ENCODE results near the gene PRKAA1.
"Not testable (repeated sequence)": the region's sequence is repeated elsewhere in the genome, so short reads cannot be mapped to it uniquely, and the experiment has no call there.

The PRKAA1 gene

DNA sequence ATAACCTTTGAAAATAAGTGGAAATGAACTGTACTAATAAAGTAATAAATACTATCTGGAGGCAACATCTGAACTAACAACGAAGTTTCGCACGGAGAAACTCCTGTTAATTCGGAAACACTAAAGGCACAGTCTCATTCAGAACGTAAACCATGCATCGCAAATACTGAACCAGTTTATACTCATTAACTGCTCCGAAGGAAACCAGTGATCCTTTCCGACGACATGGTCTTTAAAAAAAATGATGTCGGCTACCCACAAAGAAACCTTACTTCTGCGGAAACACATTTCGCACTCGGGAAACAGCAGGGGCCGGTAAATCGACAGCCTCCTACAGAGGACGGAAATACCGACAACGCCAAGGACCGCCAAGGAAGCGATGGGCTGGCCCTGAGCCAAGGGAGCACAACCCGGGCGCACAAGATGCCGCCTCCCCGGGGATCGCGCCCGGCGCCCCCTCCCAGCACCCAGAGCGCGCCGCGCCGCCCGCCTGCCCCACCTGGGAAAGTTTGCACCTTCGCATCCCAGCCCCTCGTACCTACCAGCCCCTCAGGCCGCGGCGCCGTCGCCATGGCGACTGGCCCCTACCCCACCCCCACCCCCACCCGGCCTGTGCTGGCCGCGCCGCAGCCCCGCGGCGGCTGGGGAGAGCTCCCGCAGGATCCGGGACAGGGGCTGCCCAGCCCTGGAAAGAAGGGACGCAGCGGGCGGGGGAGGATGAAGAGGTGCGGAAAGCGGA is 732 bp downstream of the PRKAA1 start:
- Histone ChIP-seq H3K4me3 (ENCODE audit: low read length, poor library complexity, severe bottlenecking) (peak overlapping the region; percentile 78), H2AFZ (ENCODE audit: low read length) (peak overlapping the region; percentile 93), H3K9me3 (ENCODE audit: insufficient read depth, low read depth, low read length) (no peaks in the 10 kb centered on the region), H3K9me2 (replicated peaks; ENCODE audit: low read depth, low read length) (no peaks in the 10 kb centered on the region), H3K4me1 (ENCODE audit: insufficient read depth, low read length, poor library complexity, severe bottlenecking) (peaks cover 42% of the 10 kb centered on the region), H3F3A (ENCODE audit: low read depth) (0 out of 2 replicates have a peak, but pooled peaks cover 4% of the 10 kb centered on the region), H3K79me2 (ENCODE audit: insufficient read depth, low read length) (peaks cover 46% of the 10 kb centered on the region), H3K4me2 (ENCODE audit: low read depth, low read length, poor library complexity, severe bottlenecking) (peak overlapping the region; percentile 95), H3K27me3 (ENCODE audit: insufficient read depth, low read length, poor library complexity, severe bottlenecking) (no peaks in the 10 kb centered on the region), H3K9ac (ENCODE audit: low read depth, low read length, poor library complexity, severe bottlenecking) (peak overlapping the region; percentile 95), H3K36me3 (ENCODE audit: insufficient read depth, low read length) (no peaks in the 10 kb centered on the region), H4K20me1 (ENCODE audit: insufficient read depth, low read length, poor library complexity, severe bottlenecking) (peaks cover 44% of the 10 kb centered on the region)
- TF ChIP-seq, protein P1, sequence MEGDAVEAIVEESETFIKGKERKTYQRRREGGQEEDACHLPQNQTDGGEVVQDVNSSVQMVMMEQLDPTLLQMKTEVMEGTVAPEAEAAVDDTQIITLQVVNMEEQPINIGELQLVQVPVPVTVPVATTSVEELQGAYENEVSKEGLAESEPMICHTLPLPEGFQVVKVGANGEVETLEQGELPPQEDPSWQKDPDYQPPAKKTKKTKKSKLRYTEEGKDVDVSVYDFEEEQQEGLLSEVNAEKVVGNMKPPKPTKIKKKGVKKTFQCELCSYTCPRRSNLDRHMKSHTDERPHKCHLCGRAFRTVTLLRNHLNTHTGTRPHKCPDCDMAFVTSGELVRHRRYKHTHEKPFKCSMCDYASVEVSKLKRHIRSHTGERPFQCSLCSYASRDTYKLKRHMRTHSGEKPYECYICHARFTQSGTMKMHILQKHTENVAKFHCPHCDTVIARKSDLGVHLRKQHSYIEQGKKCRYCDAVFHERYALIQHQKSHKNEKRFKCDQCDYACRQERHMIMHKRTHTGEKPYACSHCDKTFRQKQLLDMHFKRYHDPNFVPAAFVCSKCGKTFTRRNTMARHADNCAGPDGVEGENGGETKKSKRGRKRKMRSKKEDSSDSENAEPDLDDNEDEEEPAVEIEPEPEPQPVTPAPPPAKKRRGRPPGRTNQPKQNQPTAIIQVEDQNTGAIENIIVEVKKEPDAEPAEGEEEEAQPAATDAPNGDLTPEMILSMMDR (conservative IDR thresholded peaks at IDR 0.05; ENCODE audit: low read length), result no peak
- TF ChIP-seq EZH2phosphoT487 (IDR thresholded peaks at IDR 0.05; ENCODE audit: borderline replicate concordance), result peak; percentile 43; the same call in 1 of the 2 replicates

DNA sequence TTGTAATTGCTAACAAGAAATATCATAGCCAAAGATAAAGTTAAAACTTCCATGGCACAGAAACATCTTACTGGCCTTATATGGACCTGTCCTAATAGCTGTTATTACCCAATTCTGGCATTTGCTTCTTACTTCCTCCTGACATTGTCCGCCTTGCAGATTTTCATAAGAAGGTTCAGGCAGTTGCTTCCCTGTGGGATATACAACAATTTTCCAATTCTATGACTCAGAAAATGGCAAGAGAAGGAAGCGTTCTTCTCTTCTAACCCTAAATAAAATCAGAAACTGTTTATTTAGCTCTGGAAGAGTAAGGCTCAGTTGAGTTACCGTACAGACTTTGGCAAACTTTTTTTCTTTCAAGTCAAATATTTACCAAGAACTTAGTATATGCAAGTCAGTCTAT is 1.7 kb downstream of the PRKAA1 start:
- H3F3A ChIP-seq (ENCODE audit: low read depth), result 0 out of 2 replicates have a peak, but pooled peaks cover 4% of the 10 kb centered on the region
- H3K4me1 ChIP-seq (ENCODE audit: insufficient read depth, low read length, poor library complexity, severe bottlenecking), result peaks cover 51% of the 10 kb centered on the region
- H3K9me2 ChIP-seq (replicated peaks; ENCODE audit: low read depth, low read length), result no peaks in the 10 kb centered on the region
- peaks cover 56% of the 10 kb centered on the region for H3K79me2 ChIP-seq (ENCODE audit: insufficient read depth, low read length)
- no peaks in the 10 kb centered on the region for H3K9me3 ChIP-seq (ENCODE audit: insufficient read depth, low read depth, low read length)
- TF ChIP-seq, protein P1 (conservative IDR thresholded peaks at IDR 0.05; ENCODE audit: low read length), result no peak
- no peak for TF ChIP-seq EZH2phosphoT487 (IDR thresholded peaks at IDR 0.05; ENCODE audit: borderline replicate concordance)
- peak overlapping the region; percentile 78 for H3K4me3 ChIP-seq (ENCODE audit: low read length, poor library complexity, severe bottlenecking)
- no peaks in the 10 kb centered on the region for H3K27me3 ChIP-seq (ENCODE audit: insufficient read depth, low read length, poor library complexity, severe bottlenecking)
- H4K20me1 ChIP-seq (ENCODE audit: insufficient read depth, low read length, poor library complexity, severe bottlenecking), result peaks cover 54% of the 10 kb centered on the region
- H3K36me3 ChIP-seq (ENCODE audit: insufficient read depth, low read length), result no peaks in the 10 kb centered on the region
- H2AFZ ChIP-seq (ENCODE audit: low read length), result no peak overlapping the region
- peak overlapping the region; percentile 95 for H3K9ac ChIP-seq (ENCODE audit: low read depth, low read length, poor library complexity, severe bottlenecking)
- peak overlapping the region; percentile 95 for H3K4me2 ChIP-seq (ENCODE audit: low read depth, low read length, poor library complexity, severe bottlenecking)

DNA sequence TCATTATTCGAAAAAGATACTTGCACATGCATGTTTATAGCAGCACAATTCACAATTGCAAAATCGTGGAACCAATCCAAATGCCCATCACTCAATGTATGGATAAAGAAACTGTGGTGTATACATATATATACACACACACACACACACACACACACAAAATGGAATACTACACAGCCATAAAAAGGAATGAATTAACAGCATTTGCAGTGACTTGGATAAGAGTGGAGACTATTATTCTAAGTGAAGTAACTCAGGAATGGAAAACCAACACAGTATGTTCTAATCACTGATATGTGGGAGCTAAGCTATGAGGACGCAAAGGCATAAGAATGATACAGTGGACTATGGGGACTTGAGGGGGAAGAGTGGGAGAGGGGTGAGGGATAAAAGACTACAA is 3.3 kb downstream of the PRKAA1 start:
- not testable (repeated sequence) for H3F3A ChIP-seq (ENCODE audit: low read depth); H3K27me3 ChIP-seq (ENCODE audit: insufficient read depth, low read length, poor library complexity, severe bottlenecking); H3K36me3 ChIP-seq (ENCODE audit: insufficient read depth, low read length); H3K9me3 ChIP-seq (ENCODE audit: insufficient read depth, low read depth, low read length); H3K9ac ChIP-seq (ENCODE audit: low read depth, low read length, poor library complexity, severe bottlenecking); H3K4me3 ChIP-seq (ENCODE audit: low read length, poor library complexity, severe bottlenecking); H2AFZ ChIP-seq (ENCODE audit: low read length); H3K9me2 ChIP-seq (replicated peaks; ENCODE audit: low read depth, low read length)
- H3K4me1 ChIP-seq (ENCODE audit: insufficient read depth, low read length, poor library complexity, severe bottlenecking), result peaks cover 64% of the 10 kb centered on the region
- peak overlapping the region; percentile 95 for H3K4me2 ChIP-seq (ENCODE audit: low read depth, low read length, poor library complexity, severe bottlenecking)
- peaks cover 72% of the 10 kb centered on the region for H3K79me2 ChIP-seq (ENCODE audit: insufficient read depth, low read length)
- H4K20me1 ChIP-seq (ENCODE audit: insufficient read depth, low read length, poor library complexity, severe bottlenecking), result peaks cover 69% of the 10 kb centered on the region

DNA sequence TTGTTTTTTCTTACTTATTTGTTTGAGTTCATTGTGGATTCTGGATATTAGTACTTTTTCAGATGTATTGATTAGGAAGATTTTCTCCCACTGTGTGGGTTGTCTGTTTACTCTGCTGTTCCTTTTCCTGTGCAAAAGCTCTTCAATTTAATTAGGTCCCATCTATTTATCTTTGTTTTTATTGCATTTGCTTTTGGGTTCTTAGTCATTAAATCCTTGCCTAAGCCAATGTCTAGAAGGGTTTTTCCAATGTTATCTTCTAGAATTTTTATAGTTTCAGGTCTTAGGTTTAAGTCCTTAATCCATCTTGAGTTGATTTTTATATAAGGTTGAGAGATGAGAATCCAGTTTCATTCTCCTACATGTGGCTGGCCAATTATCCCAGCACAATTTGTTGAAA is 3.8 kb downstream of the PRKAA1 start:
- peaks cover 76% of the 10 kb centered on the region for H3K79me2 ChIP-seq (ENCODE audit: insufficient read depth, low read length)
- H3K9ac ChIP-seq (ENCODE audit: low read depth, low read length, poor library complexity, severe bottlenecking); H3K4me3 ChIP-seq (ENCODE audit: low read length, poor library complexity, severe bottlenecking); H3K27me3 ChIP-seq (ENCODE audit: insufficient read depth, low read length, poor library complexity, severe bottlenecking); H3F3A ChIP-seq (ENCODE audit: low read depth); H3K9me2 ChIP-seq (replicated peaks; ENCODE audit: low read depth, low read length); H3K9me3 ChIP-seq (ENCODE audit: insufficient read depth, low read depth, low read length); H2AFZ ChIP-seq (ENCODE audit: low read length); H3K36me3 ChIP-seq (ENCODE audit: insufficient read depth, low read length): not testable (repeated sequence)
- peaks cover 73% of the 10 kb centered on the region for H4K20me1 ChIP-seq (ENCODE audit: insufficient read depth, low read length, poor library complexity, severe bottlenecking)
- H3K4me1 ChIP-seq (ENCODE audit: insufficient read depth, low read length, poor library complexity, severe bottlenecking), result peaks cover 60% of the 10 kb centered on the region
- H3K4me2 ChIP-seq (ENCODE audit: low read depth, low read length, poor library complexity, severe bottlenecking), result peak overlapping the region; percentile 95

DNA sequence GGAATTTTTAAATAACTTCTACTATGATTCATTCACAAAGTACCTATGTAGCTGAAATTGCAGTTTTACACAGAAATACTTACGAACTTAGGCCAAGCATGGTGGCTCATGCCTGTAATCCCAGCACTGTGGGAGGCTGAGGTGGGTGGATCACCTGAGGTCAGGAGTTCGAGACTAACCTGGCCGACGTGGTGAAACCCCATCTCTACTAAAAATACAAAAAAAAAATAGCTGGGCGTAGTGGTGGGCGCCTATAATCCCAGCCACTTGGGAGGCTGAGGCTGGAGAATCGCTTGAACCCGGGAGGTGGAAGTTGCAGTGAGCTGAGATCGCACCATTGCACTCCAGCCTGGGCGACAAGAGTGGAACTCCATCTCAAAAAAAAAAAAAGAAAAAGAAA is 5.5 kb downstream of the PRKAA1 start:
- peaks cover 81% of the 10 kb centered on the region for H4K20me1 ChIP-seq (ENCODE audit: insufficient read depth, low read length, poor library complexity, severe bottlenecking)
- H3K9me2 ChIP-seq (replicated peaks; ENCODE audit: low read depth, low read length); H3K27me3 ChIP-seq (ENCODE audit: insufficient read depth, low read length, poor library complexity, severe bottlenecking); H3K9me3 ChIP-seq (ENCODE audit: insufficient read depth, low read depth, low read length); H3F3A ChIP-seq (ENCODE audit: low read depth); H3K9ac ChIP-seq (ENCODE audit: low read depth, low read length, poor library complexity, severe bottlenecking); H2AFZ ChIP-seq (ENCODE audit: low read length): not testable (repeated sequence)
- peaks cover 10% of the 10 kb centered on the region; the same call in 1 of the 2 replicates for H3K36me3 ChIP-seq (ENCODE audit: insufficient read depth, low read length)
- peaks cover 50% of the 10 kb centered on the region for H3K4me1 ChIP-seq (ENCODE audit: insufficient read depth, low read length, poor library complexity, severe bottlenecking)
- H3K4me3 ChIP-seq (ENCODE audit: low read length, poor library complexity, severe bottlenecking), result peak overlapping the region; percentile 56
- peak overlapping the region; percentile 95 for H3K4me2 ChIP-seq (ENCODE audit: low read depth, low read length, poor library complexity, severe bottlenecking)
- peaks cover 92% of the 10 kb centered on the region for H3K79me2 ChIP-seq (ENCODE audit: insufficient read depth, low read length)

Measured in Loucy (cell line).